ENCODE results near the gene A4GNT. TPM values are rescaled to one million over a fixed set of nuclear protein-coding genes. Genes with fewer than 3 reads are reported as not detected.

The A4GNT gene
- total and polyA plus RNA-seq, 7 donors = not detected

- intact Hi-C loops (cut with DNase I) = no loop called here
- Histone ChIP-seq H3K27ac (no peak overlapping the region), H3K27me3 (no peaks in the 10 kb centered on the region), H3K36me3 (no peaks in the 10 kb centered on the region), H3K4me3 (no peak overlapping the region), H3K9me3 (no peaks in the 10 kb centered on the region), H3K4me1 (no peaks in the 10 kb centered on the region)
- no peak for DNase-seq
- 52 to 59% methylated on average over 3 of the region's 3 CpGs for WGBS, 2 donors
- no peak for TF ChIP-seq CTCF (IDR thresholded peaks at IDR 0.05)
- no peak for TF ChIP-seq POLR2AphosphoS5 (IDR thresholded peaks at IDR 0.05)
- TF ChIP-seq POLR2A (IDR thresholded peaks at IDR 0.05) = no peak
- no peak for TF ChIP-seq EP300 (IDR thresholded peaks at IDR 0.05)
These were observed 3.1 kb upstream of the A4GNT start for GRCh38 chr3:138135146-138135832.

- peaks cover 0 to 21% (median 15%) of the 10 kb centered on the region in 4 donors for H3K4me1 ChIP-seq
- DNase-seq = no peak
- intact Hi-C loops (cut with DNase I) = no loop called here
- TF ChIP-seq POLR2A (IDR thresholded peaks at IDR 0.05) = no peak
- TF ChIP-seq EP300 (IDR thresholded peaks at IDR 0.05) = no peak
- TF ChIP-seq CTCF (IDR thresholded peaks at IDR 0.05) = no peak
- no peak for TF ChIP-seq POLR2AphosphoS5 (IDR thresholded peaks at IDR 0.05)
- WGBS, 2 donors = 77 to 84% methylated on average over 1 of the region's 1 CpG
- no peak overlapping the region for H3K27ac ChIP-seq
- no peaks in the 10 kb centered on the region for H3K36me3 ChIP-seq
- H3K9me3 ChIP-seq = no peaks in the 10 kb centered on the region
- H3K4me3 ChIP-seq = no peak overlapping the region
- H3K27me3 ChIP-seq = no peaks in the 10 kb centered on the region
These were observed 4.4 kb downstream of the A4GNT start for GRCh38 chr3:138127636-138128365.

- intact Hi-C loops (cut with DNase I) = no loop called here
- DNase-seq = no peak
- Histone ChIP-seq H3K9me3 (no peaks in the 10 kb centered on the region), H3K4me3 (no peak overlapping the region), H3K36me3 (no peaks in the 10 kb centered on the region), H3K27ac (peak overlapping the region in 3 of 4 donors; percentile 27 to 55 (median 50)), H3K4me1 (peaks cover 0 to 21% (median 15%) of the 10 kb centered on the region in 4 donors), H3K27me3 (no peaks in the 10 kb centered on the region)
- no peak for TF ChIP-seq CTCF (IDR thresholded peaks at IDR 0.05)
- TF ChIP-seq POLR2A (IDR thresholded peaks at IDR 0.05) = no peak
- no peak for TF ChIP-seq POLR2AphosphoS5 (IDR thresholded peaks at IDR 0.05)
- no peak for TF ChIP-seq EP300 (IDR thresholded peaks at IDR 0.05)
- WGBS, 2 donors = 62 to 69% methylated on average over 5 of the region's 5 CpGs
These were observed 6.5 kb downstream of the A4GNT start for GRCh38 chr3:138125548-138126221.

- intact Hi-C loops (cut with DNase I) = no loop called here
- H3K4me3 ChIP-seq = no peak overlapping the region
- H3K4me1 ChIP-seq = peaks cover 0 to 21% (median 15%) of the 10 kb centered on the region in 4 donors
- H3K27ac ChIP-seq = peak overlapping the region in 2 of 4 donors; percentile 50 to 55
- DNase-seq = no peak
- no peaks in the 10 kb centered on the region for H3K36me3 ChIP-seq
- 76 to 78% methylated on average over 10 of the region's 10 CpGs for WGBS, 2 donors
- TF ChIP-seq CTCF (IDR thresholded peaks at IDR 0.05) = no peak
- no peak for TF ChIP-seq POLR2A (IDR thresholded peaks at IDR 0.05)
- no peak for TF ChIP-seq POLR2AphosphoS5 (IDR thresholded peaks at IDR 0.05)
- TF ChIP-seq EP300 (IDR thresholded peaks at IDR 0.05) = no peak
- no peaks in the 10 kb centered on the region for H3K9me3 ChIP-seq
- H3K27me3 ChIP-seq = no peaks in the 10 kb centered on the region
These were observed 7.4 kb downstream of the A4GNT start for GRCh38 chr3:138124706-138125355.
